Ectodermal cell (in vitro differentiated cells): Measurements from ENCODE around the gene HSPH1. TPM values are rescaled to one million over a fixed set of nuclear protein-coding genes. Genes with fewer than 3 reads are reported as not detected.

Experiments
- H3K27ac ChIP-seq: 2 replicates; pipeline ENCODE4 v1.7.0; 2013; ENCODE audit warnings: mild to moderate bottlenecking, low read depth, low read length; ENCODE audit not compliant: insufficient read depth, poor library complexity, severe bottlenecking
- H3K27me3 ChIP-seq: 2 replicates; pipeline ENCODE4 v1.7.0; 2013; ENCODE audit warnings: mild to moderate bottlenecking, low read length; ENCODE audit not compliant: insufficient read depth, control insufficient read depth, poor library complexity, severe bottlenecking
- H3K36me3 ChIP-seq: one replicate; pipeline ENCODE4 v1.7.0; 2013; ENCODE audit warnings: low read length; ENCODE audit not compliant: control insufficient read depth, insufficient read depth
- H3K4me1 ChIP-seq: one replicate; pipeline ENCODE4 v1.7.0; 2013; ENCODE audit warnings: low read length; ENCODE audit not compliant: control insufficient read depth, insufficient read depth
- H3K4me3 ChIP-seq: 2 replicates; pipeline ENCODE4 v1.7.0; 2013; ENCODE audit warnings: low read depth, low read length, control low read depth; ENCODE audit not compliant: insufficient read depth
- H3K9me3 ChIP-seq: 2 replicates; pipeline ENCODE4 v1.7.0; 2013; ENCODE audit warnings: mild to moderate bottlenecking, low read length, moderate library complexity; ENCODE audit not compliant: control insufficient read depth
- WGBS, 2 experiments: methylation state at CpG; one replicate each; pipeline ENCODE4 v1.1.7; 2013; ENCODE audit warnings: missing lambda C conversion rate in 2 of 2; 5-methylcytosine and 5-hydroxymethylcytosine counted together
- polyA plus RNA-seq, 4 experiments: library from polyadenylated mRNA; stranded (reverse); fragments of 50-300 nt; gene quantifications; one replicate each; pipeline ENCODE4 v1.2.3, GENCODE V29; 2013

Gene HSPH1
- 91.8 TPM for polyA plus RNA-seq (2013, experiment 1 of 4)
- polyA plus RNA-seq (2013, experiment 2 of 4), result 78.2 TPM
- polyA plus RNA-seq (2013, experiment 3 of 4), result 66.5 TPM
- polyA plus RNA-seq (2013, experiment 4 of 4), result 71.9 TPM

DNA sequence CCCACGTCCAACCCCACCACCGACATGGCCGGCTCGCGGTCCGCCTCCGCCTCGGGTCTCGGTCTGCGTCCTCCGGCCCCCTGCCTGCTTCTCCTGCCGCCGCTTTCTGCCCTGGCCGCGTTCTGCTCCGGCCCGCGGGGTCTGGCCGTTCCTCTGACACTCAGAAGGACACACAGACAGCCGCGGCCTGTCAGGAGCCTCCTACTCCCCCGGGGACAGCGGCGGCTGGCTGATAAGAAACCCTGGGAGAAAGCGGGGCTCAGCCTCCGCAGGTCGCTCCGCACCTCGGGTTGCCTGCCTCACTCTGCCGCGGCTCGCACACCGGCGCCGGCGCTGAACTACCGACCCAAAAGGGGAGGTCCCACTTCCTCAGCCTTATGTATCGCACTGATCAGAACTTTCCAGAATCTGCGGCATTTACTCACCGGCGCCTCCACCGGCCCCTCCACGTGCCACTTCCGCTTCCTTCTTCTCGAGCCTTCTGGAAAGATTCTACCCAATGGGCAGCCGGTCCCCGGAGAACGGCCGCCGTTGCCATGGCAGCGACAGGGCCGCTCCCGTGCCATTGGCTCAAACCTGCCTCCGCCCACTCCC, at the start of gene HSPH1:
Gene HSPH1, minus strand, starts transcription at position 348 of the 594 bp plus-strand sequence. Its CDS starts 322 bp downstream, at position 26.
- 0% methylated on average over 54 of the region's 54 CpGs for WGBS, 2 experiments
- H3K4me1 ChIP-seq, result no peaks in the 10 kb centered on the region
- peak within 1 kb of the TSS; percentile 90 for H3K27ac ChIP-seq
- no peaks in the 10 kb centered on the region for H3K36me3 ChIP-seq
- H3K4me3 ChIP-seq, result peak within 1 kb of the TSS; percentile 86
- H3K27me3 ChIP-seq, result no peaks in the 10 kb centered on the region
- no peaks in the 10 kb centered on the region for H3K9me3 ChIP-seq

GRCh38 chr13:31209841-31210210, 48.1 kb upstream of the HSPH1 start:
- H3K4me3 ChIP-seq, result no peak overlapping the region

GRCh38 chr13:31209172-31209840, 47.6 kb upstream of the HSPH1 start:
- Histone ChIP-seq H3K4me3 (no peak overlapping the region), H3K27ac (peak overlapping the region; percentile 41), H3K4me1 (peaks cover 23% of the 10 kb centered on the region), H3K9me3 (no peaks in the 10 kb centered on the region), H3K36me3 (no peaks in the 10 kb centered on the region), H3K27me3 (no peaks in the 10 kb centered on the region)
- 30 to 37% methylated on average over 8 of the region's 8 CpGs for WGBS, 2 experiments

More at GRCh38 chr13:31209841-31210210, 48.1 kb upstream of the HSPH1 start:
- 85 to 88% methylated on average over 4 of the region's 4 CpGs for WGBS, 2 experiments
- H3K4me1 ChIP-seq, result peaks cover 23% of the 10 kb centered on the region
- H3K9me3 ChIP-seq, result no peaks in the 10 kb centered on the region
- peak overlapping the region; percentile 41 for H3K27ac ChIP-seq
- H3K27me3 ChIP-seq, result no peaks in the 10 kb centered on the region
- H3K36me3 ChIP-seq, result no peaks in the 10 kb centered on the region

DNA sequence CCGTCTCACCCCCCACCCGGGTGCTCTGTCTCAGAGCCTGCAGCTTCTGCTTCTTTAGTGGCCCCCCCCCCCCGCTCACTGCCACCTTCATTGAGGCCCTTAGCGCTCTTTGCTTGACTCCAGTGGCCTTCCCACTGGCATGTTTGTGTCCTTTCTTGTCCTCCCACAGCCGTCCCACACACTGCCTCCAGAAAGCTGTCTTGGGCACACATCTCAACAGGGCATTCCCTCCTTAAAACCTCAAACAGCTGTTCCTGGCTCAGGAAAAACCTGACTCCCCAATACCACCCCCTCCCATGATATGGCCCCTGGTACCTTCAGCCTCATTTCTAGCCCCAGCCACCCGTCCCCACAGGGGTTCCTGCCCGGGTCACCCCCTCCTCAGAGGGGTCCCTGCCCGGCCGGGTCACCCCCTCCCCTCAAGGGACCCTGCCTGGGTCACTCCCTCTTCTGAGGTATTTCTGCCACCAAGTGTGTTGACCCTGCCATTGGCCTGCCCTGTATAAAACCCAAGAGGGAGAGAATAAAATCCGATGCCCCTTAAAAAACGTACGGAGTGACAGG, 46.9 kb upstream of the HSPH1 start:
- H3K9me3 ChIP-seq, result no peaks in the 10 kb centered on the region
- WGBS, 2 experiments, result 76 to 80% methylated on average over 11 of the region's 12 CpGs
- no peaks in the 10 kb centered on the region for H3K27me3 ChIP-seq
- H3K36me3 ChIP-seq, result no peaks in the 10 kb centered on the region
- H3K27ac ChIP-seq, result peak overlapping the region; percentile 41
- no peak overlapping the region for H3K4me3 ChIP-seq
- H3K4me1 ChIP-seq, result peaks cover 23% of the 10 kb centered on the region

GRCh38 chr13:31207661-31208552, 46.2 kb upstream of the HSPH1 start:
- H3K4me1 ChIP-seq, result peaks cover 23% of the 10 kb centered on the region
- no peak overlapping the region for H3K4me3 ChIP-seq
- H3K27ac ChIP-seq, result no peak overlapping the region
- H3K9me3 ChIP-seq, result no peaks in the 10 kb centered on the region
- H3K36me3 ChIP-seq, result no peaks in the 10 kb centered on the region
- no peaks in the 10 kb centered on the region for H3K27me3 ChIP-seq
- WGBS, 2 experiments, result 78 to 81% methylated on average over 13 to 15 of the region's 15 CpGs

GRCh38 chr13:31204592-31204991, 42.9 kb upstream of the HSPH1 start:
- Histone ChIP-seq H3K27ac (no peak overlapping the region), H3K9me3 (no peaks in the 10 kb centered on the region), H3K36me3 (no peaks in the 10 kb centered on the region), H3K4me1 (peaks cover 12% of the 10 kb centered on the region), H3K4me3 (no peak overlapping the region), H3K27me3 (peaks cover 10% of the 10 kb centered on the region)
- 92 to 97% methylated on average over 1 of the region's 1 CpG for WGBS, 2 experiments

DNA sequence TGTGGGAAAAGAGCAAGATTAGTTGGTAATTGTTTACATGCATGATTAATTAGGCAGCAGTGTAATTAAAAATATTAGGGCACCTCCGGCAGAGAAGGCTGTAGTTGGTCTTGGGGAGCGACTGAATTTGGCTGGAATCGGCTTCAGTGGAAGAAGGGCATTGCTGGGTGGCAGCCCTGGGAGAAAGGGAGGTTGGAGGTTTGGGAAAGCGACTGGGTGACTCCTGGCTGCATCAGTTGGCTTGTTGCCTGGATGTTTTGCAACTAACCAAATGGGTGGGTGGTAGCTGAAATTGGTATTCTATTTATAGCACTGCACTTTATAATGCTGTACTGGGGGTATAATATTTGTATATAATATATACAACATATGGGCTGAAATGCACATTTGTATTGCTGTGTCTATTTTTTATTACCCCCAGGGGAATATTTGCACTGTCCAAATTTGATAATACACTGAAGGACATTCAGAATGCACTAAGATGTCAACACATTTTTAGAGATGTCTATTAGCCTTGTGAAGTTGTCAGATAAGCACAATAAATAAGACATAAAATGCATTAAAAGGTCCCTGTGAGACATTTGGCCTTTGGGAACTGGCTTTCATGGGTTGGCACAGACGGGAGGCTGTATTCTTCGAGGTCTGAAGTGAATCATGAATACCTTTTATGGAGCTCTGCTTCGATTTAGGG, 39.8 kb upstream of the HSPH1 start:
- Histone ChIP-seq H3K36me3 (no peaks in the 10 kb centered on the region), H3K27ac (no peak overlapping the region), H3K4me3 (peak overlapping the region; percentile 61), H3K9me3 (no peaks in the 10 kb centered on the region), H3K4me1 (no peaks in the 10 kb centered on the region), H3K27me3 (peaks cover 10% of the 10 kb centered on the region)
- 81 to 86% methylated on average over 7 of the region's 7 CpGs for WGBS, 2 experiments

DNA sequence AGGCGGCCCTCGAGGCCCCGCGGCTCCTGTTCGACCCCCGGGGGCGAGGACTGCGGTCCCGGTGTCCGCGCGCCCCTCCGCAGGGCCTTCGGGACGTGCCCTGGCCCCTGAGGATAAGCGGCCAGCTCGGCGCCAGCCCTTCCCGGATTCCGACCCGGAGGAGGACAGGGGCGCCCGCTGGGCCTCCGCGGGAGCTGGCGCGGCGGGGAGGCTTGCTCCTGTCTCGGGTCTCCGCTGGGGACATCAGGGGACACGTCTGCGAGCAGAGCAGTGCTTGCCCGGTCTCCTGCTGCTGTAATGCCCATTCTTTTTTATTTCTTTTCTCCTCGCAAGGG, 38.9 kb upstream of the HSPH1 start:
- Histone ChIP-seq H3K4me3 (peak overlapping the region; percentile 61), H3K4me1 (no peaks in the 10 kb centered on the region), H3K9me3 (no peaks in the 10 kb centered on the region), H3K27ac (no peak overlapping the region), H3K27me3 (peaks cover 10% of the 10 kb centered on the region), H3K36me3 (no peaks in the 10 kb centered on the region)
- WGBS, 2 experiments, result 0% methylated on average over 33 of the region's 34 CpGs

DNA sequence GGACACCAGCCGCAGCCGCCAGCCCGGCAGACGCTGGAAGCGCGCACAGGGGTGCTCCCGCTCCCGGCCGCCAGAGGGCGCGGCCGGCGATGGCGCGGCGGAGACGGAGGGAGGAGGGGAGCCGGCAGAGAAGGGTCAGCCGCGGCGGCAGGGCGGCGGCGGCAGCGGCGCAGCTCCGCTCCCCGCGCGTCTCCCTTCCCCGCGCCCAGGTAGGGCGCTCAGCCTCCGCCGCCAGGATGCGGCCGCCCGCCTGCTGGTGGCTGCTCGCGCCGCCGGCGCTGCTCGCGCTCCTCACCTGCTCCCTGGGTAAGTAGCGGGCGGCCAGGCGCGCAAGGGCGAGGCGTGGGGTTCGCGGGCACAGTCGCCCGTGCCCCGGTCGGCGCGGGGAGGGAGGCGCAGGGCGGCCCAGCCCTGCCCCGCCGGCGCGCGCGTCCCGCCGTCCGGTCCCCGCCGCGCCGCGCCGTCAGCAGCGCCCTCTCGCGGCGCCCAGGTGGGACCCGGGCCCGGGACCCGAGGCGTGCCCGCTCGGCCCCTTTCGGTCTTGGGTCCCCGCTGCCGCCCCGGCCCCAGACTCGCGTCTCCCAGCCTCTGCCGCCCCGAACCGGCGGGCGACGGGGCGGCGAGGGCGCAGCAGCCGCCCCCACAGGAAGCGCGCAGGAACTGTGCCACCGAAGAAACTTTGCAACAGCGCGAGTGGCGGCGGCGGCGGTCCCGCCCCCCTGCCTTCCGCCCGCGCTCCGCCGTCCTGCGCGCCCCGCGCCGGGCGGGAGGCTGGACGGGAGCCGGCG, 38.3 kb upstream of the HSPH1 start, which contains the start of gene B3GLCT:
Gene B3GLCT, plus strand, starts transcription at position 127 of the 788 bp plus-strand sequence. Its CDS starts 110 bp downstream, at position 237.
- Histone ChIP-seq H3K4me3 (peak within 1 kb of the TSS; percentile 61), H3K27me3 (peaks cover 10% of the 10 kb centered on the region), H3K27ac (peak within 1 kb of the TSS; percentile 83), H3K9me3 (no peaks in the 10 kb centered on the region), H3K4me1 (no peaks in the 10 kb centered on the region), H3K36me3 (no peaks in the 10 kb centered on the region)
- WGBS, 2 experiments, result 0% methylated on average over 126 of the region's 126 CpGs
